HG03097 (cell line): ENCODE measurements around the gene ANK3.

Source experiments
- ATAC-seq: cut with Tn5 transposase; IDR thresholded peaks from one replicate; pipeline ENCODE4 v1.9.1; 2021; ENCODE audit not compliant: unreplicated experiment, low FRiP score

The ANK3 gene

GRCh38 chr10:60389413-60390025 lies at the start of gene ANK3:
Gene ANK3 (minus strand): TSS chr10:60389875. CDS start chr10:60389538, 337 bp downstream.
- no peak for ATAC-seq

- no peak for ATAC-seq
Measured at GRCh38 chr10:60434418-60435046, 44.9 kb upstream of the ANK3 start.

GRCh38 chr10:60433684-60434083 lies 44.0 kb upstream of the ANK3 start:
- no peak for ATAC-seq

- no peak for ATAC-seq
Measured at GRCh38 chr10:60430836-60431597, 41.3 kb upstream of the ANK3 start.

GRCh38 chr10:60430017-60430416 lies 40.3 kb upstream of the ANK3 start:
- no peak for ATAC-seq

- ATAC-seq, result no peak
Measured at GRCh38 chr10:60429084-60429849, 39.6 kb upstream of the ANK3 start.

- ATAC-seq, result no peak
Measured at GRCh38 chr10:60428387-60428737, 38.7 kb upstream of the ANK3 start.

GRCh38 chr10:60427709-60428386 lies 38.2 kb upstream of the ANK3 start:
- no peak for ATAC-seq

- no peak for ATAC-seq
Measured at GRCh38 chr10:60427148-60427547, 37.5 kb upstream of the ANK3 start.

GRCh38 chr10:60426425-60426824 lies 36.8 kb upstream of the ANK3 start:
- ATAC-seq, result no peak

GRCh38 chr10:60425392-60426110 lies 35.9 kb upstream of the ANK3 start:
- ATAC-seq, result no peak

- no peak for ATAC-seq
Measured at GRCh38 chr10:60424971-60425370, 35.3 kb upstream of the ANK3 start.

GRCh38 chr10:60423920-60424319 lies 34.2 kb upstream of the ANK3 start:
- no peak for ATAC-seq

- ATAC-seq, result no peak
Measured at GRCh38 chr10:60422809-60423208, 33.1 kb upstream of the ANK3 start.

- no peak for ATAC-seq
Measured at GRCh38 chr10:60420991-60421894, 31.6 kb upstream of the ANK3 start.

GRCh38 chr10:60419249-60419648 lies 29.6 kb upstream of the ANK3 start:
- ATAC-seq, result no peak

- no peak for ATAC-seq
Measured at GRCh38 chr10:60417901-60418300, 28.2 kb upstream of the ANK3 start.

- no peak for ATAC-seq
Measured at GRCh38 chr10:60417024-60417423, 27.3 kb upstream of the ANK3 start.
